ENCODE measurements around the gene LGI1.
"Not testable (repeated sequence)": the region's sequence is repeated elsewhere in the genome, so short reads cannot be mapped to it uniquely, and the experiment has no call there.

The LGI1 gene

GRCh38 chr10:93827056-93827804, 69.5 kb downstream of the LGI1 start:
- no peak for DNase-seq (ENCODE audit: low read depth)
- no peak overlapping the region for H3K4me3 ChIP-seq (ENCODE audit: low read depth, low read length)
- TF ChIP-seq MYC (IDR thresholded peaks at IDR 0.05; ENCODE audit: low read depth, low read length) (no peak), MAX (IDR thresholded peaks at IDR 0.05; ENCODE audit: low read depth, low read length) (no peak), POLR2A (IDR thresholded peaks at IDR 0.05; ENCODE audit: extremely low read depth, insufficient read length) (no peak)

GRCh38 chr10:93831065-93831464, 73.3 kb downstream of the LGI1 start:
- DNase-seq (ENCODE audit: low read depth); H3K4me3 ChIP-seq (ENCODE audit: low read depth, low read length): not testable (repeated sequence)

GRCh38 chr10:93835770-93836169, 78.0 kb downstream of the LGI1 start:
- TF ChIP-seq CTCF (IDR thresholded peaks at IDR 0.05; ENCODE audit: low read depth, low read length) = no peak
- no peak for TF ChIP-seq POLR2A (IDR thresholded peaks at IDR 0.05; ENCODE audit: extremely low read depth, insufficient read length)
- TF ChIP-seq MAX (IDR thresholded peaks at IDR 0.05; ENCODE audit: low read depth, low read length) = no peak
- no peak for TF ChIP-seq MYC (IDR thresholded peaks at IDR 0.05; ENCODE audit: low read depth, low read length)
- DNase-seq (ENCODE audit: low read depth) = no peak
- no peak overlapping the region for H3K4me3 ChIP-seq (ENCODE audit: low read depth, low read length)

- TF ChIP-seq CTCF (IDR thresholded peaks at IDR 0.05; ENCODE audit: low read depth, low read length) (no peak), MYC (IDR thresholded peaks at IDR 0.05; ENCODE audit: low read depth, low read length) (no peak), POLR2A (IDR thresholded peaks at IDR 0.05; ENCODE audit: extremely low read depth, insufficient read length) (no peak), MAX (IDR thresholded peaks at IDR 0.05; ENCODE audit: low read depth, low read length) (no peak)
- DNase-seq (ENCODE audit: low read depth) = no peak
Measured at GRCh38 chr10:93837822-93838221, 80.1 kb downstream of the LGI1 start.

GRCh38 chr10:93838278-93838677, 80.5 kb downstream of the LGI1 start:
- TF ChIP-seq CTCF (IDR thresholded peaks at IDR 0.05; ENCODE audit: low read depth, low read length) (no peak), POLR2A (IDR thresholded peaks at IDR 0.05; ENCODE audit: extremely low read depth, insufficient read length) (no peak)
- H3K4me3 ChIP-seq (ENCODE audit: low read depth, low read length) = no peak overlapping the region
- DNase-seq (ENCODE audit: low read depth) = no peak

More at GRCh38 chr10:93837822-93838221, 80.1 kb downstream of the LGI1 start:
- H3K4me3 ChIP-seq (ENCODE audit: low read depth, low read length) = no peak overlapping the region

GRCh38 chr10:93841961-93842360, 84.2 kb downstream of the LGI1 start:
- TF ChIP-seq POLR2A (IDR thresholded peaks at IDR 0.05; ENCODE audit: extremely low read depth, insufficient read length) (no peak), MAX (IDR thresholded peaks at IDR 0.05; ENCODE audit: low read depth, low read length) (no peak), MYC (IDR thresholded peaks at IDR 0.05; ENCODE audit: low read depth, low read length) (no peak), CTCF (IDR thresholded peaks at IDR 0.05; ENCODE audit: low read depth, low read length) (no peak)
- DNase-seq (ENCODE audit: low read depth) = no peak

More at GRCh38 chr10:93841961-93842360, 84.2 kb downstream of the LGI1 start:
- no peak overlapping the region for H3K4me3 ChIP-seq (ENCODE audit: low read depth, low read length)

Data from NB4 (cell line).